Central memory CD8-positive, alpha-beta T cell (primary cell): ENCODE data around the gene ZNF182.
"Not testable (repeated sequence)": the region's sequence is repeated elsewhere in the genome, so short reads cannot be mapped to it uniquely, and the experiment has no call there.

Experiments
- ATAC-seq: fragments of 150-1000 bp; cut with Tn5 transposase; replicated peaks from 2 replicates; pipeline ENCODE4 v1.10.0; 2022; ENCODE audit warnings: mild to moderate bottlenecking, moderate FRiP score, moderate number of reproducible peaks; ENCODE audit not compliant: poor library complexity, severe bottlenecking; ENCODE audit errors: extremely low read depth
- DNase-seq, 2 donors: peaks; one replicate each; pipeline ENCODE4 v3.0.0; 2021; ENCODE audit warnings: low spot score in 2 of 2
- H3K27ac Mint-ChIP-seq: one replicate; pipeline ENCODE4 v1.8.0; 2022; ENCODE audit warnings: low read depth, mild to moderate bottlenecking, moderate library complexity, mixed read lengths
- H3K27me3 Mint-ChIP-seq: one replicate; pipeline ENCODE4 v1.8.0; 2022; ENCODE audit warnings: mixed read lengths
- H3K36me3 Mint-ChIP-seq: one replicate; pipeline ENCODE4 v1.8.0; 2022; ENCODE audit warnings: mild to moderate bottlenecking, moderate library complexity, mixed read lengths; ENCODE audit not compliant: insufficient read depth
- H3K4me1 Mint-ChIP-seq: one replicate; pipeline ENCODE4 v1.8.0; 2022; ENCODE audit warnings: mixed read lengths
- H3K4me3 Mint-ChIP-seq: one replicate; pipeline ENCODE4 v1.8.0; 2022; ENCODE audit warnings: mild to moderate bottlenecking, moderate library complexity, mixed read lengths
- H3K9me3 Mint-ChIP-seq: one replicate; pipeline ENCODE4 v1.8.0; 2022; ENCODE audit warnings: mixed read lengths

ZNF182 gene

GRCh38 chrX:47991263-47992094 lies 12.3 kb downstream of the ZNF182 start:
- ATAC-seq (no peak), DNase-seq (no peak)
- Mint-ChIP-seq H3K9me3 (no peaks in the 10 kb centered on the region), H3K4me3 (no peak overlapping the region), H3K27me3 (no peaks in the 10 kb centered on the region), H3K4me1 (peaks cover 39% of the 10 kb centered on the region), H3K36me3 (peaks cover 16% of the 10 kb centered on the region), H3K27ac (peak overlapping the region; percentile 41)

- ATAC-seq (no peak), DNase-seq (no peak)
- peaks cover 20% of the 10 kb centered on the region for H3K9me3 Mint-ChIP-seq
- H3K27ac Mint-ChIP-seq = no peak overlapping the region
- no peak overlapping the region for H3K4me3 Mint-ChIP-seq
- no peaks in the 10 kb centered on the region for H3K4me1 Mint-ChIP-seq
- H3K27me3 Mint-ChIP-seq = no peaks in the 10 kb centered on the region
- H3K36me3 Mint-ChIP-seq = peaks cover 16% of the 10 kb centered on the region
Measured at GRCh38 chrX:47976254-47977151, 27.3 kb downstream of the ZNF182 start.

GRCh38 chrX:47973235-47973634 lies 30.6 kb downstream of the ZNF182 start:
- DNase-seq (no peak), ATAC-seq (no peak)
- Mint-ChIP-seq H3K4me3 (no peak overlapping the region), H3K4me1 (no peaks in the 10 kb centered on the region), H3K27ac (no peak overlapping the region), H3K27me3 (no peaks in the 10 kb centered on the region), H3K9me3 (peaks cover 13% of the 10 kb centered on the region), H3K36me3 (peaks cover 7% of the 10 kb centered on the region)

- H3K36me3 Mint-ChIP-seq, H3K9me3 Mint-ChIP-seq, H3K27me3 Mint-ChIP-seq, H3K4me1 Mint-ChIP-seq, ATAC-seq, H3K27ac Mint-ChIP-seq, DNase-seq, H3K4me3 Mint-ChIP-seq: not testable (repeated sequence)
Measured at GRCh38 chrX:47965526-47965925, 38.3 kb downstream of the ZNF182 start.

GRCh38 chrX:47961830-47962229 lies 42.0 kb downstream of the ZNF182 start:
- not testable (repeated sequence) for H3K9me3 Mint-ChIP-seq, H3K4me1 Mint-ChIP-seq, H3K4me3 Mint-ChIP-seq, H3K27ac Mint-ChIP-seq, ATAC-seq, DNase-seq, H3K27me3 Mint-ChIP-seq, H3K36me3 Mint-ChIP-seq

GRCh38 chrX:47960406-47960805 lies 43.4 kb downstream of the ZNF182 start:
- no peak overlapping the region for H3K27ac Mint-ChIP-seq
- no peaks in the 10 kb centered on the region for H3K4me1 Mint-ChIP-seq
- H3K4me3 Mint-ChIP-seq = no peak overlapping the region
- ATAC-seq = no peak
- H3K36me3 Mint-ChIP-seq = no peaks in the 10 kb centered on the region
- no peaks in the 10 kb centered on the region for H3K9me3 Mint-ChIP-seq
- no peak for DNase-seq
- H3K27me3 Mint-ChIP-seq = no peaks in the 10 kb centered on the region

GRCh38 chrX:47958761-47959342 lies 44.9 kb downstream of the ZNF182 start:
- no peaks in the 10 kb centered on the region for H3K27me3 Mint-ChIP-seq
- no peaks in the 10 kb centered on the region for H3K36me3 Mint-ChIP-seq
- H3K27ac Mint-ChIP-seq = no peak overlapping the region
- no peaks in the 10 kb centered on the region for H3K4me1 Mint-ChIP-seq
- no peak for DNase-seq
- H3K4me3 Mint-ChIP-seq = no peak overlapping the region
- no peaks in the 10 kb centered on the region for H3K9me3 Mint-ChIP-seq
- ATAC-seq = no peak

- not testable (repeated sequence) for H3K36me3 Mint-ChIP-seq, ATAC-seq, H3K27ac Mint-ChIP-seq, H3K9me3 Mint-ChIP-seq, DNase-seq, H3K27me3 Mint-ChIP-seq, H3K4me3 Mint-ChIP-seq, H3K4me1 Mint-ChIP-seq
Measured at GRCh38 chrX:47958206-47958605, 45.6 kb downstream of the ZNF182 start.

- Mint-ChIP-seq H3K27me3 (no peaks in the 10 kb centered on the region), H3K4me1 (no peaks in the 10 kb centered on the region), H3K9me3 (peaks cover 6% of the 10 kb centered on the region), H3K36me3 (peaks cover 2% of the 10 kb centered on the region), H3K27ac (no peak overlapping the region), H3K4me3 (no peak overlapping the region)
- no peak for ATAC-seq
- no peak for DNase-seq
Measured at GRCh38 chrX:47956016-47956415, 47.8 kb downstream of the ZNF182 start.

GRCh38 chrX:47955295-47955694 lies 48.5 kb downstream of the ZNF182 start:
- not testable (repeated sequence) for H3K4me3 Mint-ChIP-seq, DNase-seq, H3K36me3 Mint-ChIP-seq, H3K27me3 Mint-ChIP-seq, H3K9me3 Mint-ChIP-seq, ATAC-seq, H3K4me1 Mint-ChIP-seq, H3K27ac Mint-ChIP-seq

GRCh38 chrX:47941423-47941822 lies 62.4 kb downstream of the ZNF182 start:
- no peak for DNase-seq
- Mint-ChIP-seq H3K27ac (no peak overlapping the region), H3K4me3 (no peak overlapping the region), H3K9me3 (no peaks in the 10 kb centered on the region), H3K4me1 (no peaks in the 10 kb centered on the region), H3K36me3 (no peaks in the 10 kb centered on the region), H3K27me3 (no peaks in the 10 kb centered on the region)
- ATAC-seq = no peak

GRCh38 chrX:47940448-47940847 lies 63.3 kb downstream of the ZNF182 start:
- Mint-ChIP-seq H3K9me3 (no peaks in the 10 kb centered on the region), H3K4me3 (no peak overlapping the region), H3K27me3 (no peaks in the 10 kb centered on the region), H3K4me1 (no peaks in the 10 kb centered on the region), H3K27ac (no peak overlapping the region), H3K36me3 (no peaks in the 10 kb centered on the region)
- ATAC-seq (no peak), DNase-seq (no peak)
